ENCODE results near the gene UNC119. TPM values are rescaled to one million over a fixed set of nuclear protein-coding genes. Genes with fewer than 3 reads are reported as not detected.

The UNC119 gene
- total RNA-seq, 1 donor from 2014 or later: 47.2 TPM

DNA sequence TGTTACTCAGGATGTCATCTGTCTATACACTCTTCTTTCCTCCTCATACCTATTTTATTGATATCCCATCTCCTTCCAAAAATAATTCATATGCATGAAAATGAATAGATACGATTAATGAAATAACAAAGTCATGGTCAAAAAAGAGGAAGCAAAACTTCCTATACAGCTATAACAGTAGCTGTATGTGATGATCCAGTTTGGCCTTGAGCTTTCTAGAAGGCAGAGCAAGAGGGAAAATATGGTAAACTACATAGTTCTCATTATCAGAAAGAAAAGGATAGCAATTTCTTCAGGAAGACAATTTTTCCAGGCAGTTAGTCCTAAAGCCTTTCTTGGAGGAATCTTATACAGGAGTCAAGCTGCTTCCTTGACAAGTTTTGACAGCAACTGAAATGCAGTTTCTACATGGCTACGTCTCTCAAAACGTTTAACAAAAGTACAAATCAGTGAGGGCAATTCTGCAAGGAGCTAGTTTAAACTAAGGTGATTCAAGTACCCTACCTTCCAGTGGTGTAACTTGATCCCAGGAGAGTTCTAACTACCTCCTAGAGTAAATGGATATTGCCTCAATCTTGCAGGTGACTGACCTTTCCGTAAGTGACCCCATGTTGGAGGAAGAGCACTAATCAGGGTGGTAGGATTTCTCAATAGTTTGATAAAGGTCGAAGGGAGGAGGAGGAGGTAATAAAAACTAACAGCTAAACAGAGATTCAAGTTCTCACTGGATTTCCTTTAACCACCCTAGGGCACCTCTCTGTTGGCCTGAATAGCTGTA, 45.4 kb upstream of the UNC119 start:
- Mint-ChIP-seq H3K27ac (ENCODE audit: unreplicated experiment) (no peak overlapping the region), H3K9me3 (ENCODE audit: unreplicated experiment) (no peaks in the 10 kb centered on the region), H3K27me3 (ENCODE audit: unreplicated experiment) (peaks cover 1% of the 10 kb centered on the region), H3K4me3 (ENCODE audit: unreplicated experiment) (peak overlapping the region; percentile 96), H3K36me3 (ENCODE audit: low read depth, unreplicated experiment) (peaks cover 7% of the 10 kb centered on the region), H3K4me1 (ENCODE audit: unreplicated experiment) (peaks cover 16% of the 10 kb centered on the region)
- TF ChIP-seq, protein P1, sequence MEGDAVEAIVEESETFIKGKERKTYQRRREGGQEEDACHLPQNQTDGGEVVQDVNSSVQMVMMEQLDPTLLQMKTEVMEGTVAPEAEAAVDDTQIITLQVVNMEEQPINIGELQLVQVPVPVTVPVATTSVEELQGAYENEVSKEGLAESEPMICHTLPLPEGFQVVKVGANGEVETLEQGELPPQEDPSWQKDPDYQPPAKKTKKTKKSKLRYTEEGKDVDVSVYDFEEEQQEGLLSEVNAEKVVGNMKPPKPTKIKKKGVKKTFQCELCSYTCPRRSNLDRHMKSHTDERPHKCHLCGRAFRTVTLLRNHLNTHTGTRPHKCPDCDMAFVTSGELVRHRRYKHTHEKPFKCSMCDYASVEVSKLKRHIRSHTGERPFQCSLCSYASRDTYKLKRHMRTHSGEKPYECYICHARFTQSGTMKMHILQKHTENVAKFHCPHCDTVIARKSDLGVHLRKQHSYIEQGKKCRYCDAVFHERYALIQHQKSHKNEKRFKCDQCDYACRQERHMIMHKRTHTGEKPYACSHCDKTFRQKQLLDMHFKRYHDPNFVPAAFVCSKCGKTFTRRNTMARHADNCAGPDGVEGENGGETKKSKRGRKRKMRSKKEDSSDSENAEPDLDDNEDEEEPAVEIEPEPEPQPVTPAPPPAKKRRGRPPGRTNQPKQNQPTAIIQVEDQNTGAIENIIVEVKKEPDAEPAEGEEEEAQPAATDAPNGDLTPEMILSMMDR (IDR thresholded peaks at IDR 0.05; ENCODE audit: unreplicated experiment): no peak
- no peak for DNase-seq (ENCODE audit: low spot score)

DNA sequence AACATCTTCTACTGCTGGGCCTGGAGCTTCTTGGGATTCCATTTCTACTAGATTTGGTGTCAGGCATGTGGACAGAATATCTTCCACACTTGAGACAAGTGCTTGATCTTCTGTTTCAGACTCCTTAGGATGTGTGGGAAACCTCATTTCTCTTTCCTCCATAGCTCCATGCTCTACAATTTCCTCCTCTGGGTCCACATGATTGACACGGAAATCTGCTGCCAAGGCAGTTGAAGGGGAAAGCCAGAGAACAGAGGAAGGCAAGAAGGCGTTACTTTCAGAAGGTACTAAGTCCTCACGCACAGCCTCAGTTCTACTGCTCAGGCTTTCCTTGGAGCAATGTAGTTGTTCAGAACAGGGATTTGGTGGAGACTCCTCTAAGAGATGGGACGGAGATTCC, 39.8 kb upstream of the UNC119 start:
- TF ChIP-seq, protein P1 (IDR thresholded peaks at IDR 0.05; ENCODE audit: unreplicated experiment): no peak
- no peaks in the 10 kb centered on the region for H3K27me3 Mint-ChIP-seq (ENCODE audit: unreplicated experiment)
- no peak overlapping the region for H3K4me3 Mint-ChIP-seq (ENCODE audit: unreplicated experiment)
- peaks cover 8% of the 10 kb centered on the region for H3K36me3 Mint-ChIP-seq (ENCODE audit: low read depth, unreplicated experiment)
- no peaks in the 10 kb centered on the region for H3K9me3 Mint-ChIP-seq (ENCODE audit: unreplicated experiment)
- peaks cover 10% of the 10 kb centered on the region for H3K4me1 Mint-ChIP-seq (ENCODE audit: unreplicated experiment)
- no peak for DNase-seq (ENCODE audit: low spot score)
- no peak overlapping the region for H3K27ac Mint-ChIP-seq (ENCODE audit: unreplicated experiment)

DNA sequence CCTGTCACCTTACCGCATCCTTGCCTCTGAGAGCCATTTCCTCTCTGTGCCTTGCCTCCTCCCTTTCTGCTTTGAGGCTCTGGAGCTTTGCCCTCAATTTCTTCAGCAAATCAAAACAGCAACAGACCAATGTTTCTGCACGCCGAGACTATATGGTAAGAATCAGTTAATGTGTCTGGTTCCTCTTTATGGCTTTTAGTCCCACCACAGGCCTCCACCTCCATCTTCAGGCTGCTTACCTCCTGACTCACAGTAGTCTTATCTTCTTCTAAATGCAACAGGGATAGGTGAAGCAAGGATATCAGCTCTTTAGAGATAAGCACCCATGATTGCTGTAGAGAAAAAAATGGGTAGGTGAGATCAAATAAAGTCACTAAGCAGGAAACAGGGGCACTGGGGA, 33.4 kb upstream of the UNC119 start:
- H3K9me3 Mint-ChIP-seq (ENCODE audit: unreplicated experiment): no peaks in the 10 kb centered on the region
- H3K27ac Mint-ChIP-seq (ENCODE audit: unreplicated experiment): peak overlapping the region; percentile 5
- H3K36me3 Mint-ChIP-seq (ENCODE audit: low read depth, unreplicated experiment): peaks cover 13% of the 10 kb centered on the region
- no peaks in the 10 kb centered on the region for H3K27me3 Mint-ChIP-seq (ENCODE audit: unreplicated experiment)
- H3K4me1 Mint-ChIP-seq (ENCODE audit: unreplicated experiment): peaks cover 17% of the 10 kb centered on the region
- no peak for DNase-seq (ENCODE audit: low spot score)
- H3K4me3 Mint-ChIP-seq (ENCODE audit: unreplicated experiment): no peak overlapping the region
- TF ChIP-seq, protein P1 (IDR thresholded peaks at IDR 0.05; ENCODE audit: unreplicated experiment): no peak

DNA sequence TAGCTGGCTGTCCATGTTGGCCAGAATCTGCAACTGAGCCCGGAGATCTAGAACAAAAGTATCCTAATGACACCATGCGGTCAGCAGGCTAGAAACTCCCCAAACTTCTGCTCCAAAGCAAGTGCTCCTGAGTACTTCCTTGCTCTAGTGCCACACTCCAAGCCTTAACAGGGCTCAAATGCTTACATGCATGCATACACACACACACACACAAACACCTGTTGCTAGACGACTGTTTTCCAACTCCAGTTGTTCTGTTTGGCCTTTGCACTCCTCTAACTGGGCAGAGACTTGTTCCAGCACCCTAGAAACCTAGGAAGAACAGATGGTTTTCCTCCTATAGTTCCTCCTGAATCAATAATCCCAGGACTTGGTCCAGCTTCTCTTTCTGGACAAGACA, 32.0 kb upstream of the UNC119 start:
- no peak for DNase-seq (ENCODE audit: low spot score)
- no peak overlapping the region for H3K4me3 Mint-ChIP-seq (ENCODE audit: unreplicated experiment)
- H3K27ac Mint-ChIP-seq (ENCODE audit: unreplicated experiment): peak overlapping the region; percentile 31
- TF ChIP-seq, protein P1 (IDR thresholded peaks at IDR 0.05; ENCODE audit: unreplicated experiment): no peak
- no peaks in the 10 kb centered on the region for H3K9me3 Mint-ChIP-seq (ENCODE audit: unreplicated experiment)
- peaks cover 23% of the 10 kb centered on the region for H3K36me3 Mint-ChIP-seq (ENCODE audit: low read depth, unreplicated experiment)
- peaks cover 17% of the 10 kb centered on the region for H3K4me1 Mint-ChIP-seq (ENCODE audit: unreplicated experiment)
- peaks cover 2% of the 10 kb centered on the region for H3K27me3 Mint-ChIP-seq (ENCODE audit: unreplicated experiment)

DNA sequence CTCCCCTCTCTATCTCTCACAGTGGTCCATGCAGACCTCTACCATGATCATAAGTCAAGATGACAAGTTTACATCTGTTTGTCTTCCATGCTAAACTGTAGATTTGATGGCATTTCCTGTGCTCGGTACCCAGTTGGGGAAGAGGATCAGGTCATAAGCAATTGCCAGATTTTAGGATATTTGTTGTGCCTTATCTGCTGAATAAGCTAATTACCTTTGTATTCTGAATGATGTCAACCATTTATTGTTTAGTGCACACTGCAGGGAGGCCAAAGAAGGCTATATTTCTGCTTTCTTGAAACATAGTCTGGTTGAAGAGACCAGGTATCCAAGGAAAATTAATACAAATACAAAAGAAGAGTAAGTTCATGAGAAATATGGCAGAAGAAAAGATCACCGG, 30.1 kb upstream of the UNC119 start:
- TF ChIP-seq, protein P1 (IDR thresholded peaks at IDR 0.05; ENCODE audit: unreplicated experiment): no peak
- no peak for DNase-seq (ENCODE audit: low spot score)
- H3K4me1 Mint-ChIP-seq (ENCODE audit: unreplicated experiment): peaks cover 10% of the 10 kb centered on the region
- no peak overlapping the region for H3K27ac Mint-ChIP-seq (ENCODE audit: unreplicated experiment)
- peaks cover 2% of the 10 kb centered on the region for H3K27me3 Mint-ChIP-seq (ENCODE audit: unreplicated experiment)
- H3K9me3 Mint-ChIP-seq (ENCODE audit: unreplicated experiment): no peaks in the 10 kb centered on the region
- H3K36me3 Mint-ChIP-seq (ENCODE audit: low read depth, unreplicated experiment): peaks cover 23% of the 10 kb centered on the region
- no peak overlapping the region for H3K4me3 Mint-ChIP-seq (ENCODE audit: unreplicated experiment)

All from endothelial cell (in vitro differentiated cells).